ENCODE results near the gene NDOR1.

NDOR1 gene

GRCh38 chr9:137245450-137246421 is 40.2 kb downstream of the NDOR1 start:
- no peak for DNase-seq

GRCh38 chr9:137247135-137247915 is 41.8 kb downstream of the NDOR1 start:
- DNase-seq: no peak

GRCh38 chr9:137247916-137248175 is 42.3 kb downstream of the NDOR1 start:
- DNase-seq: no peak

- no peak for DNase-seq
Measured at GRCh38 chr9:137250329-137251193, 45.1 kb downstream of the NDOR1 start.

- no peak for DNase-seq
Measured at GRCh38 chr9:137251194-137251461, 45.6 kb downstream of the NDOR1 start, which contains the start of gene STPG3. TSS of gene STPG3 (plus strand) at chr9:137251286. CDS start at chr9:137251287, 1 bp downstream.

GRCh38 chr9:137251490-137252268 is 46.2 kb downstream of the NDOR1 start:
- DNase-seq: no peak

- DNase-seq: no peak
Measured at GRCh38 chr9:137252555-137253506, 47.3 kb downstream of the NDOR1 start.

- DNase-seq: no peak
Measured at GRCh38 chr9:137253717-137254623, 48.5 kb downstream of the NDOR1 start.

GRCh38 chr9:137254624-137255447 is 49.3 kb downstream of the NDOR1 start, which contains the start of gene NELFB:
TSS of gene NELFB (plus strand) at chr9:137255327.
- peak; percentile 87 for DNase-seq

- no peak for DNase-seq
Measured at GRCh38 chr9:137255448-137256114, 50.1 kb downstream of the NDOR1 start.

- no peak for DNase-seq
Measured at GRCh38 chr9:137256362-137256761, 50.9 kb downstream of the NDOR1 start.

GRCh38 chr9:137256856-137257255 is 51.4 kb downstream of the NDOR1 start:
- no peak for DNase-seq

GRCh38 chr9:137262173-137262908 is 56.8 kb downstream of the NDOR1 start:
- peak; percentile 31 for DNase-seq

- DNase-seq: no peak
Measured at GRCh38 chr9:137262909-137263285, 57.4 kb downstream of the NDOR1 start.

- DNase-seq: no peak
Measured at GRCh38 chr9:137263506-137263905, 58.0 kb downstream of the NDOR1 start.

- no peak for DNase-seq
Measured at GRCh38 chr9:137264067-137264466, 58.6 kb downstream of the NDOR1 start.

- DNase-seq: no peak
Measured at GRCh38 chr9:137265496-137266161, 60.1 kb downstream of the NDOR1 start.
